ENCODE results near the gene SPG21.

- TF ChIP-seq CTCF (IDR thresholded peaks at IDR 0.05; ENCODE audit: low read depth, low read length, poor library complexity, severe bottlenecking), result no peak
- no peak for TF ChIP-seq EZH2phosphoT487 (IDR thresholded peaks at IDR 0.05; ENCODE audit: borderline replicate concordance, low read length)
Measured at GRCh38 chr15:64949383-64950186, 40.1 kb downstream of the SPG21 start.

Measured in DOHH2 (cell line).